GM12878 (cell line): ENCODE measurements around the gene TNRC6C. TPM values are rescaled to one million over a fixed set of nuclear protein-coding genes. Genes with fewer than 3 reads are reported as not detected.

Experiments
- ATAC-seq: fragments of 200-7000 bp; cut with Tn5 transposase; 3 replicates; pipeline ENCODE4 v1.9.1; 2020; ENCODE audit warnings: mild to moderate bottlenecking, moderate library complexity
- BruUV-seq: library from RNA; stranded (reverse); fragments of 400-500 nt; replicated peaks from 2 replicates; lab custom pipeline; 2021; lab: Mats Ljungman, UMichigan
- CTCF ChIA-PET: fragments of 300-600 bp; sonication (Branson Sonifier 250); formaldehyde crosslinking; extraction: SDS; loops from one replicate; lab custom pipeline; 2021; ENCODE audit warnings: inconsistent platforms; lab: Yijun Ruan, JAX
- POLR2A ChIA-PET: fragments of 350-600 bp; formaldehyde crosslinking; extraction: SDS; loops from one replicate; lab custom pipeline; 2021; ENCODE audit warnings: inconsistent platforms; lab: Charles Lee
- RAD21 ChIA-PET: fragments of 300-600 bp; sonication (Branson Sonifier 250); formaldehyde crosslinking; loops from one replicate; lab custom pipeline; 2023; ENCODE audit warnings: antibody characterized with exemption; ENCODE audit not compliant: unreplicated experiment; lab: Charles Lee
- SMC1A ChIA-PET: fragments of 300-600 bp; sonication (Branson Sonifier 250); formaldehyde crosslinking; loops from one replicate; lab custom pipeline; 2023; ENCODE audit not compliant: unreplicated experiment, uncharacterized antibody; lab: Charles Lee
- DNase-seq: peaks from one replicate; pipeline ENCODE4 v3.0.0-alpha.2; 2011; ENCODE audit warnings: low read depth, low spot score
- FAIRE-seq: peaks from 3 replicates; lab custom pipeline; 2011; peaks lifted over from hg19 to GRCh38; lab: Jason Lieb, UNC
- H2AFZ ChIP-seq: 2 replicates; pipeline ENCODE4 v1.6.0; 2011; ENCODE audit warnings: low read depth, low read length, control low read depth; ENCODE audit not compliant: control insufficient read depth
- H3K27ac ChIP-seq: 2 replicates; pipeline ENCODE4 v1.5.1; 2011; ENCODE audit warnings: control low read depth; ENCODE audit not compliant: control insufficient read depth, insufficient read depth
- H3K27me3 ChIP-seq, 2 experiments: replicated peaks in 1 of 2; 2 replicates each; pipeline versions ENCODE4 v1.6.0 to v1.6.1; 2011; ENCODE audit warnings: low read length in 1 of 2; ENCODE audit not compliant: control insufficient read depth in 2 of 2, insufficient read depth in 2 of 2
- H3K36me3 ChIP-seq, 2 experiments: 2 replicates each; pipeline ENCODE4 v1.5.1; 2011; ENCODE audit warnings: low read length in 1 of 2; ENCODE audit not compliant: control insufficient read depth in 2 of 2, insufficient read depth in 2 of 2
- H3K4me1 ChIP-seq: 2 replicates; pipeline ENCODE4 v1.6.1; 2011; ENCODE audit warnings: mild to moderate bottlenecking, low read length, moderate library complexity, mixed read lengths; ENCODE audit not compliant: control insufficient read depth, insufficient read depth
- H3K4me2 ChIP-seq: 2 replicates; pipeline ENCODE4 v1.6.0; 2011; ENCODE audit warnings: control low read depth; ENCODE audit not compliant: control insufficient read depth, insufficient read depth
- H3K4me3 ChIP-seq: fragments of 200-600 bp; sonication (generic); 2 replicates; pipeline ENCODE4 v1.5.1; 2016
- H3K79me2 ChIP-seq: 2 replicates; pipeline ENCODE4 v1.6.0; 2011; ENCODE audit warnings: low read length; ENCODE audit not compliant: control insufficient read depth, insufficient read depth
- H3K9ac ChIP-seq: 2 replicates; pipeline ENCODE4 v1.8.0; 2011; ENCODE audit warnings: low read length, control low read depth, mixed read lengths; ENCODE audit not compliant: control insufficient read depth, insufficient read depth
- H3K9me3 ChIP-seq: replicated peaks from 3 replicates; pipeline ENCODE4 v1.5.1; 2011; ENCODE audit warnings: mild to moderate bottlenecking, low read length; ENCODE audit not compliant: control insufficient read depth, insufficient read depth
- H4K20me1 ChIP-seq: 2 replicates; pipeline ENCODE4 v1.6.0; 2011; ENCODE audit not compliant: control insufficient read depth, insufficient read depth
- BCL11A ChIP-seq: IDR thresholded peaks from 2 replicates; pipeline ENCODE4 v1.6.1; 2011; ENCODE audit warnings: low read depth, low read length
- ESRRA ChIP-seq: IDR thresholded peaks from 2 replicates; pipeline ENCODE4 v1.6.1; 2012; ENCODE audit warnings: mild to moderate bottlenecking, low read length, improper control_type of control experiment
- RAD51 ChIP-seq: fragments of 450-650 bp; IDR thresholded peaks from 2 replicates; pipeline ENCODE4 v1.6.1; 2016; ENCODE audit warnings: moderate library complexity, mild to moderate bottlenecking, inconsistent platforms
- WGBS: methylation state at CpG from one replicate; pipeline ENCODE4 v1.1.6; 2016; ENCODE audit warnings: low lambda C conversion rate; ENCODE audit not compliant: insufficient replicate concordance, insufficient coverage; ENCODE audit errors: missing lambda C conversion rate; 5-methylcytosine and 5-hydroxymethylcytosine counted together
- in situ Hi-C: fragments of 300-500 bp; cut with MboI; formaldehyde crosslinking; loops from 9 replicates; pipeline ENCODE4 v1.14.3; 2018; ENCODE audit warnings: mixed read lengths
- intact Hi-C: fragments of 100-400 bp; cut with micrococcal nuclease; formaldehyde crosslinking; loops from one replicate; pipeline ENCODE4 v1.14.2; 2022; ENCODE audit not compliant: unreplicated experiment
- polyA plus RNA-seq, 11 experiments: library from polyadenylated mRNA; depleted of rRNA in 4 of 11; unstranded in 6 of 11; stranded (reverse) in 5 of 11; fragments of >200 nt; fragmentation: Nextera tagmentation in 4 of 11; fragmentation: Illumina TruSeq in 1 of 11; extraction: Ambion mirVana in 4 of 11; extraction: Trizol in 1 of 11; gene quantifications; 1 replicate in 1 of 11; 2 replicates in 10 of 11; pipeline versions ENCODE4 v1.2.1 to v1.2.3, GENCODE V29; 2011 to 2016; ENCODE audit warnings: inconsistent platforms in 2 of 11, missing spikeins in 2 of 11, low read depth in 1 of 11
- total RNA-seq, 4 experiments: library from RNA; depleted of rRNA in 3 of 4; stranded (reverse); fragments of >200 nt in 3 of 4; fragmentation: Illumina TruSeq in 1 of 4; extraction: Trizol in 1 of 4; gene quantifications; 2 replicates each; pipeline versions ENCODE4 v1.2.1 to v1.2.3, GENCODE V29; 2013 to 2021
- TF ChIP-seq, protein P1 (sequence below): fragments of 450-650 bp; IDR thresholded peaks from 2 replicates; pipeline ENCODE4 v1.6.1; 2017; ENCODE audit warnings: mild to moderate bottlenecking
- TF ChIP-seq, protein P2 (sequence below): fragments of 450-650 bp; IDR thresholded peaks from 2 replicates; pipeline ENCODE4 v1.6.1; 2017; ENCODE audit warnings: mild to moderate bottlenecking, low read depth, inconsistent platforms; ENCODE audit not compliant: poor library complexity, severe bottlenecking
- TF ChIP-seq, protein P3 (sequence below): IDR thresholded peaks from 2 replicates; pipeline ENCODE4 v1.6.1; 2012; ENCODE audit warnings: low read depth, low read length, improper control_type of control experiment
- TF ChIP-seq, protein P4 (sequence below): fragments of 450-650 bp; IDR thresholded peaks from 2 replicates; pipeline ENCODE4 v1.6.1; 2016; ENCODE audit warnings: mild to moderate bottlenecking
- TF ChIP-seq, protein P5 (sequence below): fragments of 450-650 bp; IDR thresholded peaks from 2 replicates; pipeline ENCODE4 v1.6.1; 2017; ENCODE audit warnings: mild to moderate bottlenecking, moderate library complexity
- TF ChIP-seq, protein P6 (sequence below): fragments of 450-650 bp; IDR thresholded peaks from 2 replicates; pipeline ENCODE4 v1.6.1; 2017; ENCODE audit warnings: low read depth, mild to moderate bottlenecking, moderate library complexity

TNRC6C gene
- total and polyA plus RNA-seq, 10 of the 15 experiments (the other 5 are each of a cell fraction or from before 2014, with no cell fraction given), result 0.40 to 6.1 (median 0.96) TPM

DNA sequence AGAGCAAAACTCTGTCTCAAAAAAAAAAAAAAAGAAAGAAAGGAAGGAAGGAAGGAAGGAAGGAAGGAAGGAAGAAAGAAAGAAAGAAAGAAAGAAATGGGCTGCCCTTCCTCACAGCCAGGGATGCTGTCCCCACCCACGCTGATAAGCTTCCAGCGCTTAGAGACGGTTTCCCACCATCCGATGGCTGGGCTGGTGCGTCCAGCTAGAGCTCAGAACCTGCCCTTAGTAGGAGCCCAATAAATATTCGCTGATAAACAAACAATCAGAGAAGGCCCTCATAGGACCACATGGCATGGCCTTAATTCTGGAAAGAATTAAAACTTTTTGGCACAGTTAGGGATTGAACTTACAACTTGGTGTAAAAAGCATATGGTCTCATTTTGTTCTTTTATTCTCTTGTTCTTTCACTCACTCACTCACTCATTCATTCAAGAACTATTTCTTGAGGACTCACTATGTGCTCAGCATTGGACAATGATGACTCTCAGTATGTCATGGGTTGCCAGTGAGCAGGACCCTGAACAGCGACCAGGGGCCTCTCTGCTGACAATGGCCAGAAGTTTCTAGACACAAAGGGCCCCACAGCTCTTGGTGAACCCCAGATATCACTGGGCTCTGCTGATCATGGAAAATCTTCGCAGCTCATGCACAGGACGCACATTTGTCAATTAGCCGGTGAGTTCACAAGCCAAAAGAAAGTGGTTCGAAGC, 32.5 kb upstream of the TNRC6C start:
- no TSS peak for BruUV-seq
- POLR2A ChIA-PET, result no interaction called here
- H3K79me2 ChIP-seq, result no peaks in the 10 kb centered on the region
- no peaks in the 10 kb centered on the region for H3K36me3 ChIP-seq
- WGBS, result 50% methylated on average over 11 of the region's 11 CpGs
- in situ Hi-C loops (no loop called here), intact Hi-C loops (no loop called here)
- SMC1A ChIA-PET, result interaction anchor here (0.6 kb wide), 1 partner anchor 8 kb away, joined by 4 read pairs; no protein-coding TSS in a partner anchor
- no peak overlapping the region for H3K27ac ChIP-seq
- RAD21 ChIA-PET, result interaction anchor here (0.6 kb wide), 1 partner anchor 82 kb away, joined by 3 read pairs; no protein-coding TSS in a partner anchor
- ATAC-seq, result no peak
- CTCF ChIA-PET, result no interaction called here
- no peak overlapping the region for H3K9ac ChIP-seq
- H3K27me3 ChIP-seq, result peaks cover 0 to 3% of the 10 kb centered on the region in 2 experiments; a peak in 2 of 4 replicates
- H4K20me1 ChIP-seq, result no peaks in the 10 kb centered on the region
- H3K4me3 ChIP-seq, result no peak overlapping the region
- H3K4me2 ChIP-seq, result no peak overlapping the region
- no peak overlapping the region for H2AFZ ChIP-seq
- H3K9me3 ChIP-seq, result no peaks in the 10 kb centered on the region
- no peak for DNase-seq
- no peaks in the 10 kb centered on the region for H3K4me1 ChIP-seq
- FAIRE-seq, result no peak
- TF ChIP-seq RAD51, result no peak
- TF ChIP-seq, protein P1, sequence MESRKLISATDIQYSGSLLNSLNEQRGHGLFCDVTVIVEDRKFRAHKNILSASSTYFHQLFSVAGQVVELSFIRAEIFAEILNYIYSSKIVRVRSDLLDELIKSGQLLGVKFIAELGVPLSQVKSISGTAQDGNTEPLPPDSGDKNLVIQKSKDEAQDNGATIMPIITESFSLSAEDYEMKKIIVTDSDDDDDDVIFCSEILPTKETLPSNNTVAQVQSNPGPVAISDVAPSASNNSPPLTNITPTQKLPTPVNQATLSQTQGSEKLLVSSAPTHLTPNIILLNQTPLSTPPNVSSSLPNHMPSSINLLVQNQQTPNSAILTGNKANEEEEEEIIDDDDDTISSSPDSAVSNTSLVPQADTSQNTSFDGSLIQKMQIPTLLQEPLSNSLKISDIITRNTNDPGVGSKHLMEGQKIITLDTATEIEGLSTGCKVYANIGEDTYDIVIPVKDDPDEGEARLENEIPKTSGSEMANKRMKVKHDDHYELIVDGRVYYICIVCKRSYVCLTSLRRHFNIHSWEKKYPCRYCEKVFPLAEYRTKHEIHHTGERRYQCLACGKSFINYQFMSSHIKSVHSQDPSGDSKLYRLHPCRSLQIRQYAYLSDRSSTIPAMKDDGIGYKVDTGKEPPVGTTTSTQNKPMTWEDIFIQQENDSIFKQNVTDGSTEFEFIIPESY, result no peak
- TF ChIP-seq, protein P2, sequence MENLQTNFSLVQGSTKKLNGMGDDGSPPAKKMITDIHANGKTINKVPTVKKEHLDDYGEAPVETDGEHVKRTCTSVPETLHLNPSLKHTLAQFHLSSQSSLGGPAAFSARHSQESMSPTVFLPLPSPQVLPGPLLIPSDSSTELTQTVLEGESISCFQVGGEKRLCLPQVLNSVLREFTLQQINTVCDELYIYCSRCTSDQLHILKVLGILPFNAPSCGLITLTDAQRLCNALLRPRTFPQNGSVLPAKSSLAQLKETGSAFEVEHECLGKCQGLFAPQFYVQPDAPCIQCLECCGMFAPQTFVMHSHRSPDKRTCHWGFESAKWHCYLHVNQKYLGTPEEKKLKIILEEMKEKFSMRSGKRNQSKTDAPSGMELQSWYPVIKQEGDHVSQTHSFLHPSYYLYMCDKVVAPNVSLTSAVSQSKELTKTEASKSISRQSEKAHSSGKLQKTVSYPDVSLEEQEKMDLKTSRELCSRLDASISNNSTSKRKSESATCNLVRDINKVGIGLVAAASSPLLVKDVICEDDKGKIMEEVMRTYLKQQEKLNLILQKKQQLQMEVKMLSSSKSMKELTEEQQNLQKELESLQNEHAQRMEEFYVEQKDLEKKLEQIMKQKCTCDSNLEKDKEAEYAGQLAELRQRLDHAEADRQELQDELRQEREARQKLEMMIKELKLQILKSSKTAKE, result no peak
- TF ChIP-seq, protein P3, sequence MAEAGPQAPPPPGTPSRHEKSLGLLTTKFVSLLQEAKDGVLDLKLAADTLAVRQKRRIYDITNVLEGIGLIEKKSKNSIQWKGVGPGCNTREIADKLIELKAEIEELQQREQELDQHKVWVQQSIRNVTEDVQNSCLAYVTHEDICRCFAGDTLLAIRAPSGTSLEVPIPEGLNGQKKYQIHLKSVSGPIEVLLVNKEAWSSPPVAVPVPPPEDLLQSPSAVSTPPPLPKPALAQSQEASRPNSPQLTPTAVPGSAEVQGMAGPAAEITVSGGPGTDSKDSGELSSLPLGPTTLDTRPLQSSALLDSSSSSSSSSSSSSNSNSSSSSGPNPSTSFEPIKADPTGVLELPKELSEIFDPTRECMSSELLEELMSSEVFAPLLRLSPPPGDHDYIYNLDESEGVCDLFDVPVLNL, result no peak
- TF ChIP-seq, protein P4, sequence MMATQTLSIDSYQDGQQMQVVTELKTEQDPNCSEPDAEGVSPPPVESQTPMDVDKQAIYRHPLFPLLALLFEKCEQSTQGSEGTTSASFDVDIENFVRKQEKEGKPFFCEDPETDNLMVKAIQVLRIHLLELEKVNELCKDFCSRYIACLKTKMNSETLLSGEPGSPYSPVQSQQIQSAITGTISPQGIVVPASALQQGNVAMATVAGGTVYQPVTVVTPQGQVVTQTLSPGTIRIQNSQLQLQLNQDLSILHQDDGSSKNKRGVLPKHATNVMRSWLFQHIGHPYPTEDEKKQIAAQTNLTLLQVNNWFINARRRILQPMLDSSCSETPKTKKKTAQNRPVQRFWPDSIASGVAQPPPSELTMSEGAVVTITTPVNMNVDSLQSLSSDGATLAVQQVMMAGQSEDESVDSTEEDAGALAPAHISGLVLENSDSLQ, result no peak
- no peak for TF ChIP-seq BCL11A
- TF ChIP-seq, protein P5, sequence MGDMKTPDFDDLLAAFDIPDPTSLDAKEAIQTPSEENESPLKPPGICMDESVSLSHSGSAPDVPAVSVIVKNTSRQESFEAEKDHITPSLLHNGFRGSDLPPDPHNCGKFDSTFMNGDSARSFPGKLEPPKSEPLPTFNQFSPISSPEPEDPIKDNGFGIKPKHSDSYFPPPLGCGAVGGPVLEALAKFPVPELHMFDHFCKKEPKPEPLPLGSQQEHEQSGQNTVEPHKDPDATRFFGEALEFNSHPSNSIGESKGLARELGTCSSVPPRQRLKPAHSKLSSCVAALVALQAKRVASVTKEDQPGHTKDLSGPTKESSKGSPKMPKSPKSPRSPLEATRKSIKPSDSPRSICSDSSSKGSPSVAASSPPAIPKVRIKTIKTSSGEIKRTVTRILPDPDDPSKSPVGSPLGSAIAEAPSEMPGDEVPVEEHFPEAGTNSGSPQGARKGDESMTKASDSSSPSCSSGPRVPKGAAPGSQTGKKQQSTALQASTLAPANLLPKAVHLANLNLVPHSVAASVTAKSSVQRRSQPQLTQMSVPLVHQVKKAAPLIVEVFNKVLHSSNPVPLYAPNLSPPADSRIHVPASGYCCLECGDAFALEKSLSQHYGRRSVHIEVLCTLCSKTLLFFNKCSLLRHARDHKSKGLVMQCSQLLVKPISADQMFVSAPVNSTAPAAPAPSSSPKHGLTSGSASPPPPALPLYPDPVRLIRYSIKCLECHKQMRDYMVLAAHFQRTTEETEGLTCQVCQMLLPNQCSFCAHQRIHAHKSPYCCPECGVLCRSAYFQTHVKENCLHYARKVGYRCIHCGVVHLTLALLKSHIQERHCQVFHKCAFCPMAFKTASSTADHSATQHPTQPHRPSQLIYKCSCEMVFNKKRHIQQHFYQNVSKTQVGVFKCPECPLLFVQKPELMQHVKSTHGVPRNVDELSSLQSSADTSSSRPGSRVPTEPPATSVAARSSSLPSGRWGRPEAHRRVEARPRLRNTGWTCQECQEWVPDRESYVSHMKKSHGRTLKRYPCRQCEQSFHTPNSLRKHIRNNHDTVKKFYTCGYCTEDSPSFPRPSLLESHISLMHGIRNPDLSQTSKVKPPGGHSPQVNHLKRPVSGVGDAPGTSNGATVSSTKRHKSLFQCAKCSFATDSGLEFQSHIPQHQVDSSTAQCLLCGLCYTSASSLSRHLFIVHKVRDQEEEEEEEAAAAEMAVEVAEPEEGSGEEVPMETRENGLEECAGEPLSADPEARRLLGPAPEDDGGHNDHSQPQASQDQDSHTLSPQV, result no peak
- TF ChIP-seq, protein P6, sequence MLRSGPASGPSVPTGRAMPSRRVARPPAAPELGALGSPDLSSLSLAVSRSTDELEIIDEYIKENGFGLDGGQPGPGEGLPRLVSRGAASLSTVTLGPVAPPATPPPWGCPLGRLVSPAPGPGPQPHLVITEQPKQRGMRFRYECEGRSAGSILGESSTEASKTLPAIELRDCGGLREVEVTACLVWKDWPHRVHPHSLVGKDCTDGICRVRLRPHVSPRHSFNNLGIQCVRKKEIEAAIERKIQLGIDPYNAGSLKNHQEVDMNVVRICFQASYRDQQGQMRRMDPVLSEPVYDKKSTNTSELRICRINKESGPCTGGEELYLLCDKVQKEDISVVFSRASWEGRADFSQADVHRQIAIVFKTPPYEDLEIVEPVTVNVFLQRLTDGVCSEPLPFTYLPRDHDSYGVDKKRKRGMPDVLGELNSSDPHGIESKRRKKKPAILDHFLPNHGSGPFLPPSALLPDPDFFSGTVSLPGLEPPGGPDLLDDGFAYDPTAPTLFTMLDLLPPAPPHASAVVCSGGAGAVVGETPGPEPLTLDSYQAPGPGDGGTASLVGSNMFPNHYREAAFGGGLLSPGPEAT, result no peak
- no peak for TF ChIP-seq ESRRA
